K562 (cell line): Measurements from ENCODE around the gene SCFD2. TPM values are rescaled to one million over a fixed set of nuclear protein-coding genes. Genes with fewer than 3 reads are reported as not detected.

Source experiments
- ATAC-seq: fragments of 200-7000 bp; cut with Tn5 transposase; 3 replicates; pipeline ENCODE4 v1.9.1; 2020; ENCODE audit warnings: moderate library complexity
- BruUV-seq: library from RNA; stranded (reverse); fragments of 400-500 nt; replicated peaks from 2 replicates; lab custom pipeline; 2021; lab: Mats Ljungman, UMichigan
- CTCF ChIA-PET: fragments of 300-600 bp; formaldehyde crosslinking; extraction: SDS; loops from one replicate; lab custom pipeline; 2021; ENCODE audit warnings: low intra/inter-chr PET ratio; lab: Yijun Ruan, JAX
- POLR2A ChIA-PET: fragments of 300-600, 350-650 bp; sonication (Branson Sonifier 250); formaldehyde crosslinking; extraction: SDS; loops from one replicate; lab custom pipeline; 2021; ENCODE audit warnings: antibody characterized with exemption, inconsistent platforms; lab: Yijun Ruan, JAX
- DNase-seq, 4 experiments: peaks; one replicate each; pipeline versions ENCODE4 v3.0.0 to v3.0.0-alpha.2; 2011 to 2018; ENCODE audit warnings: low spot score in 3 of 4, mixed read lengths in 3 of 4; ENCODE audit errors: extremely low read depth in 1 of 4
- FAIRE-seq: peaks from 2 replicates; lab custom pipeline; 2011; peaks lifted over from hg19 to GRCh38; lab: Jason Lieb, UNC
- H2AFZ ChIP-seq: 2 replicates; pipeline ENCODE4 v1.6.0; 2011; ENCODE audit warnings: low read depth, low read length, control low read depth, inconsistent platforms
- H3K27ac ChIP-seq: fragments of 200-600 bp; 3 replicates; pipeline ENCODE4 v1.8.0; 2011; ENCODE audit warnings: low read depth, mild to moderate bottlenecking, control low read depth, inconsistent platforms, low read length, moderate library complexity, mixed read lengths; ENCODE audit errors: extremely low read depth
- H3K27me3 ChIP-seq, 2 experiments: fragments of 300-600 bp in 1 of 2; 2 replicates in 1 of 2; 3 replicates in 1 of 2; pipeline versions ENCODE4 v1.6.0 to v1.8.0; 2011; ENCODE audit warnings: inconsistent platforms in 2 of 2, low read length in 2 of 2, mild to moderate bottlenecking in 1 of 2, mixed read lengths in 1 of 2, moderate library complexity in 1 of 2; ENCODE audit not compliant: control insufficient read depth in 2 of 2, insufficient read depth in 2 of 2
- H3K36me3 ChIP-seq: fragments of 300-600 bp; 3 replicates; pipeline ENCODE4 v1.8.0; 2011; ENCODE audit warnings: mild to moderate bottlenecking, low read length, inconsistent platforms; ENCODE audit not compliant: control insufficient read depth, insufficient read depth
- H3K4me1 ChIP-seq, 2 experiments: fragments of 200-600 bp in 1 of 2; replicated peaks in 1 of 2; 2 replicates in 1 of 2; 3 replicates in 1 of 2; pipeline versions ENCODE4 v1.5.1 to v1.8.0; 2011; ENCODE audit warnings: inconsistent platforms in 2 of 2, low read length in 2 of 2, mild to moderate bottlenecking in 1 of 2, mixed read lengths in 1 of 2, moderate library complexity in 1 of 2; ENCODE audit not compliant: control insufficient read depth in 2 of 2, insufficient read depth in 2 of 2
- H3K4me2 ChIP-seq: 2 replicates; pipeline ENCODE4 v1.6.1; 2011; ENCODE audit warnings: low read length, control low read depth, inconsistent platforms, mixed read lengths; ENCODE audit not compliant: insufficient read depth
- H3K4me3 ChIP-seq: fragments of 200-600 bp; sonication (generic), shearing (Covaris generic); 2 replicates; pipeline ENCODE4 v1.5.1; 2016; ENCODE audit warnings: control low read depth, inconsistent platforms
- H3K79me2 ChIP-seq: fragments of 200-600 bp; 3 replicates; pipeline ENCODE4 v1.8.0; 2011; ENCODE audit warnings: low read length, inconsistent platforms; ENCODE audit not compliant: control insufficient read depth, insufficient read depth
- H3K9ac ChIP-seq, 2 experiments: 2 replicates each; pipeline versions ENCODE4 v1.6.0 to v1.6.1; 2011; ENCODE audit warnings: low read depth in 2 of 2, low read length in 2 of 2, control low read depth in 1 of 2, inconsistent platforms in 1 of 2, mild to moderate bottlenecking in 1 of 2, mixed read lengths in 1 of 2; ENCODE audit not compliant: insufficient read depth in 1 of 2
- H3K9me1 ChIP-seq: one replicate; pipeline ENCODE4 v1.6.0; 2011; ENCODE audit warnings: inconsistent platforms, mild to moderate bottlenecking, low read length, moderate library complexity; ENCODE audit not compliant: control insufficient read depth, insufficient read depth
- H3K9me3 ChIP-seq: replicated peaks from 2 replicates; pipeline ENCODE4 v1.5.1; 2011; ENCODE audit warnings: low read depth, low read length, inconsistent platforms; ENCODE audit not compliant: control insufficient read depth, insufficient read depth
- H4K20me1 ChIP-seq: replicated peaks from 2 replicates; pipeline ENCODE4 v1.6.1; 2011; ENCODE audit warnings: low read length, inconsistent platforms, mixed read lengths; ENCODE audit not compliant: control insufficient read depth, insufficient read depth
- PTRF ChIP-seq: fragments of 450-650 bp; IDR thresholded peaks from 2 replicates; pipeline ENCODE4 v1.6.1; 2016; ENCODE audit warnings: mild to moderate bottlenecking, missing genetic modification characterization, missing compliant biosample characterization
- PYGO2 ChIP-seq: fragments of 450-650 bp; IDR thresholded peaks from 2 replicates; pipeline ENCODE4 v1.6.1; 2016; ENCODE audit warnings: mild to moderate bottlenecking, missing genetic modification characterization, moderate library complexity, missing compliant biosample characterization
- ZC3H8 ChIP-seq: fragments of 450-650 bp; IDR thresholded peaks from 2 replicates; pipeline ENCODE4 v1.6.1; 2017
- ZFP30 ChIP-seq: fragments of 250-450 bp; sonication (Bioruptor Pico); IDR thresholded peaks from 2 replicates; pipeline ENCODE4 v1.8.0; 2022; ENCODE audit warnings: moderate library complexity, mild to moderate bottlenecking, inconsistent platforms, borderline replicate concordance
- ZNF766 ChIP-seq: fragments of 200-800 bp; sonication (Bioruptor generic); conservative IDR thresholded peaks from 2 replicates; pipeline ENCODE4 v1.6.1; 2016; ENCODE audit warnings: missing genetic modification characterization, missing compliant biosample characterization
- WGBS: fragments of 100-300 bp; shearing (Covaris generic); methylation state at CpG from one replicate; pipeline ENCODE4 v1.1.6; 2016; ENCODE audit warnings: low coverage, mixed read lengths; ENCODE audit not compliant: insufficient coverage; ENCODE audit errors: missing lambda C conversion rate; 5-methylcytosine and 5-hydroxymethylcytosine counted together
- in situ Hi-C: fragments of 300-500 bp; cut with MboI; formaldehyde crosslinking; loops from 4 replicates; pipeline ENCODE4 v1.15.0; 2018; ENCODE audit warnings: inconsistent platforms, mixed read lengths
- intact Hi-C: fragments of 100-400 bp; cut with micrococcal nuclease; formaldehyde crosslinking; loops from 2 replicates; pipeline ENCODE4 v1.14.2; 2022
- polyA plus RNA-seq, 8 experiments: library from polyadenylated mRNA; depleted of rRNA in 4 of 8; stranded (reverse) in 5 of 8; unstranded in 3 of 8; fragments of >200 nt; fragmentation: Nextera tagmentation in 2 of 8; fragmentation: Illumina TruSeq in 1 of 8; extraction: Ambion mirVana in 2 of 8; extraction: Trizol in 1 of 8; gene quantifications; 2 replicates each; pipeline versions ENCODE4 v1.2.1 to v1.2.3, GENCODE V29; 2011 to 2014; ENCODE audit warnings: inconsistent platforms in 1 of 8, missing spikeins in 1 of 8
- total RNA-seq, 7 experiments: library from RNA; depleted of rRNA in 6 of 7; stranded (reverse); fragments of >200 nt in 6 of 7; fragmentation: Illumina TruSeq in 2 of 7; extraction: Trizol in 2 of 7; gene quantifications; 2 replicates each; pipeline versions ENCODE4 v1.2.1 to v1.2.3, GENCODE V29; 2011 to 2021; ENCODE audit warnings: low replicate concordance in 1 of 7
- TF ChIP-seq, protein P1 (sequence below): sonication (generic); formaldehyde crosslinking; IDR thresholded peaks from 2 replicates; pipeline ENCODE4 v1.8.1; 2022; ENCODE audit warnings: missing genetic modification reagents

SCFD2 gene
- total and polyA plus RNA-seq, 9 of the 15 experiments (the other 6 are each of a cell fraction or from before 2014, with no cell fraction given): 5.7 to 30.3 (median 22.8) TPM

DNA sequence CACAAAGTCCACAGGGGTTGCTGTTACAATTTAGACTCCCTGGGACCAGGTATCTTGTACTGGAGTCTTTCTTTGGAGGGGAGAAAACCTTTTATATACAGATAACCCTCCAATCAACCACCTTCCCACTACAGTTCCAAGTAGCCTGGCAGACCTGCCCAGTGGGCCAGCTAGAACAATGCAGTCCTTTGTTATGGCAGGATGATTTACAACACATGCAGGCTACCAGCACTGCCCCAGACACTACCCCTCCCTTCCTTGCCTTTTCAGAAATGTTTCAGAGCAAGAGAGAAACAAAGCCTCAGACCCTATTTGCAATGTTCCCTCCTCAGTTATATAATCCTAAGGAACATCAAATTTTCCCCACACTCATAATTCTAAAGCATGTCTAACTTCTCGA is 492.7 kb downstream of the SCFD2 start:
- TF ChIP-seq ZFP30 (CRISPR knock-in tag): no peak
- TF ChIP-seq PYGO2 (tag): no peak
- TF ChIP-seq, protein P1, sequence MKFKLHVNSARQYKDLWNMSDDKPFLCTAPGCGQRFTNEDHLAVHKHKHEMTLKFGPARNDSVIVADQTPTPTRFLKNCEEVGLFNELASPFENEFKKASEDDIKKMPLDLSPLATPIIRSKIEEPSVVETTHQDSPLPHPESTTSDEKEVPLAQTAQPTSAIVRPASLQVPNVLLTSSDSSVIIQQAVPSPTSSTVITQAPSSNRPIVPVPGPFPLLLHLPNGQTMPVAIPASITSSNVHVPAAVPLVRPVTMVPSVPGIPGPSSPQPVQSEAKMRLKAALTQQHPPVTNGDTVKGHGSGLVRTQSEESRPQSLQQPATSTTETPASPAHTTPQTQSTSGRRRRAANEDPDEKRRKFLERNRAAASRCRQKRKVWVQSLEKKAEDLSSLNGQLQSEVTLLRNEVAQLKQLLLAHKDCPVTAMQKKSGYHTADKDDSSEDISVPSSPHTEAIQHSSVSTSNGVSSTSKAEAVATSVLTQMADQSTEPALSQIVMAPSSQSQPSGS (CRISPR knock-in tag): no peak
- no peak for TF ChIP-seq ZC3H8
- no peak for TF ChIP-seq PTRF (tag)
- TF ChIP-seq ZNF766: no peak
- H3K9me1 ChIP-seq: no peaks in the 10 kb centered on the region
- no peak overlapping the region for H3K4me2 ChIP-seq
- no peaks in the 10 kb centered on the region for H4K20me1 ChIP-seq
- no peaks in the 10 kb centered on the region for H3K79me2 ChIP-seq
- ATAC-seq: no peak
- no peak for FAIRE-seq
- H3K9me3 ChIP-seq: no peaks in the 10 kb centered on the region
- intact Hi-C loops: no loop called here
- 42% methylated on average over 1 of the region's 1 CpG for WGBS
- H3K9ac ChIP-seq: no peak overlapping the region
- DNase-seq: no peak
- H3K27ac ChIP-seq: no peak overlapping the region
- POLR2A ChIA-PET: no interaction called here
- no peaks in the 10 kb centered on the region for H3K27me3 ChIP-seq
- H3K4me3 ChIP-seq: no peak overlapping the region
- no peak overlapping the region for H2AFZ ChIP-seq
- CTCF ChIA-PET: no interaction called here
- H3K4me1 ChIP-seq: peaks cover 0 to 7% of the 10 kb centered on the region in 2 experiments; a peak in 1 of 5 replicates
- no TSS peak for BruUV-seq
- in situ Hi-C loops: no loop called here
- no peaks in the 10 kb centered on the region for H3K36me3 ChIP-seq
